Posterior vena cava (tissue), 2 donors: ENCODE data around the gene PPP1R12B. TPM values are rescaled to one million over a fixed set of nuclear protein-coding genes. Genes with fewer than 3 reads are reported as not detected.
"Not testable (repeated sequence)": the region's sequence is repeated elsewhere in the genome, so short reads cannot be mapped to it uniquely, and the experiment has no call there.

Experiments used
- DNase-seq: peaks from one replicate; pipeline ENCODE4 v3.0.0-alpha.2; 2020; ENCODE audit warnings: low spot score
- intact Hi-C, 2 donors: fragments of 100-400 bp; cut with DNase I; formaldehyde crosslinking; loops; one replicate each; pipeline versions ENCODE4 v1.14.1 to v1.14.2; 2022 to 2023
- total RNA-seq, 2 donors: library from RNA; stranded (reverse); fragmentation: NEBNext Ultra II Directional; extraction: Animal tissue kit (Norgen Biotek cat#: 25700); gene quantifications; one replicate each; pipeline ENCODE4 v1.2.1, GENCODE V29; 2021
- donor health status: DM: yes; HTN: yes; CAD: no.
- donor health status: DM: yes; HTN: yes; CAD: no.

Gene PPP1R12B
- total RNA-seq, 2 donors from 2014 or later, result 545 to 634 TPM

GRCh38 chr1:202562444-202563060 is 214.1 kb downstream of the PPP1R12B start:
- intact Hi-C loops, result loop anchor here in 1 of 2 donors (10.0 kb wide), 1 partner anchor 48 kb away; no protein-coding TSS in a partner anchor
- no peak for DNase-seq

- intact Hi-C loops, result loop anchor here in 1 of 2 donors (10.0 kb wide), 1 partner anchor 49 kb away; no protein-coding TSS in a partner anchor
- DNase-seq, result no peak
These were observed 215.3 kb downstream of the PPP1R12B start for GRCh38 chr1:202563818-202564217.

- intact Hi-C loops, result loop anchor here in 1 of 2 donors (10.0 kb wide), 1 partner anchor 50 kb away; no protein-coding TSS in a partner anchor
- DNase-seq, result no peak
These were observed 216.5 kb downstream of the PPP1R12B start for GRCh38 chr1:202564958-202565495.

- intact Hi-C loops, result loop anchor here in 1 of 2 donors (10.0 kb wide), 1 partner anchor 51 kb away; no protein-coding TSS in a partner anchor
- no peak for DNase-seq
These were observed 217.5 kb downstream of the PPP1R12B start for GRCh38 chr1:202565890-202566602.

GRCh38 chr1:202567738-202568137 is 219.2 kb downstream of the PPP1R12B start:
- intact Hi-C loops, result loop anchor here in 1 of 2 donors (10.0 kb wide), 1 partner anchor 53 kb away; no protein-coding TSS in a partner anchor
- no peak for DNase-seq

GRCh38 chr1:202568410-202568809 is 219.9 kb downstream of the PPP1R12B start:
- intact Hi-C loops, result loop anchor here in 1 of 2 donors (10.0 kb wide), 1 partner anchor 54 kb away; no protein-coding TSS in a partner anchor
- no peak for DNase-seq

GRCh38 chr1:202568826-202569225 is 220.3 kb downstream of the PPP1R12B start:
- intact Hi-C loops, result loop anchor here in 1 of 2 donors (10.0 kb wide), 1 partner anchor 54 kb away; no protein-coding TSS in a partner anchor
- no peak for DNase-seq

GRCh38 chr1:202569393-202570322 is 221.2 kb downstream of the PPP1R12B start:
- DNase-seq, result no peak
- intact Hi-C loops, result loop anchor here in 1 of 2 donors (10.0 kb wide), 1 partner anchor 55 kb away; no protein-coding TSS in a partner anchor

GRCh38 chr1:202571719-202572339 is 223.3 kb downstream of the PPP1R12B start:
- intact Hi-C loops, result no loop called here
- no peak for DNase-seq

GRCh38 chr1:202572867-202573266 is 224.4 kb downstream of the PPP1R12B start:
- intact Hi-C loops, result no loop called here

GRCh38 chr1:202575918-202576653 is 227.6 kb downstream of the PPP1R12B start:
- no peak for DNase-seq
- intact Hi-C loops, result no loop called here

More at GRCh38 chr1:202572867-202573266, 224.4 kb downstream of the PPP1R12B start:
- no peak for DNase-seq

GRCh38 chr1:202576816-202577215 is 228.3 kb downstream of the PPP1R12B start:
- intact Hi-C loops, result no loop called here
- DNase-seq, result no peak

GRCh38 chr1:202577381-202577780 is 228.9 kb downstream of the PPP1R12B start:
- intact Hi-C loops, result no loop called here
- no peak for DNase-seq

GRCh38 chr1:202578001-202578504 is 229.6 kb downstream of the PPP1R12B start:
- intact Hi-C loops, result no loop called here
- no peak for DNase-seq

- intact Hi-C loops, result no loop called here
- DNase-seq, result no peak
These were observed 230.1 kb downstream of the PPP1R12B start for GRCh38 chr1:202578565-202578964.

GRCh38 chr1:202579806-202580205 is 231.3 kb downstream of the PPP1R12B start:
- no peak for DNase-seq
- intact Hi-C loops, result no loop called here

- intact Hi-C loops, result no loop called here
- no peak for DNase-seq
These were observed 232.1 kb downstream of the PPP1R12B start for GRCh38 chr1:202580619-202581018.

- intact Hi-C loops, DNase-seq: not testable (repeated sequence)
These were observed 233.9 kb downstream of the PPP1R12B start for GRCh38 chr1:202582350-202582749.
